ENCODE results near the gene IL12B.
"Not testable (repeated sequence)": the region's sequence is repeated elsewhere in the genome, so short reads cannot be mapped to it uniquely, and the experiment has no call there.

The IL12B gene

DNA sequence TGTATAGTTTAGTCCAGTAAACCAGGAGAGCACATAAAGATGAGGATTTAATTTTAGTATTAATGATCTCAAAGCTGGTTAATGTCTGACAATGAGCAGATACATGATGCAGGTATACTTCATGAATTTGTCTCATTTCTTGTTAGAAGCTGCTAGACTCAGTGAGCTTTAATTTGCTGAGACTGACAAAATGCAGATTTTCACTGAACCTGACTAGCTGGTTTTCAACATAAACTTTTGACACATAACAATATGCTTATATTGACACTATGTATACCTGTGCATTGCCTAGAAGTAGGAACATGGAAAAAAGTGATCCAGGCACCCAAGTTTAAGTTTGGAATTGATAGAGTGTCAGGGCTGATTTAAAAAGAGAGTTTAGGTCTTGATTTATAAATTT, 56.4 kb downstream of the IL12B start:
- Histone ChIP-seq H3K36me3 (ENCODE audit: insufficient read depth, low read depth, low read length) (peaks cover 83% of the 10 kb centered on the region), H3K9me3 (ENCODE audit: insufficient read depth, low read depth, low read length) (no peaks in the 10 kb centered on the region), H3K27ac (ENCODE audit: low read length) (no peak overlapping the region), H3K4me1 (ENCODE audit: insufficient read depth, low read length) (no peaks in the 10 kb centered on the region), H3K9ac (ENCODE audit: low read depth, low read length) (no peak overlapping the region), H3K27me3 (ENCODE audit: insufficient read depth, low read length) (no peaks in the 10 kb centered on the region), H3K4me3 (ENCODE audit: low read length) (no peak overlapping the region)

DNA sequence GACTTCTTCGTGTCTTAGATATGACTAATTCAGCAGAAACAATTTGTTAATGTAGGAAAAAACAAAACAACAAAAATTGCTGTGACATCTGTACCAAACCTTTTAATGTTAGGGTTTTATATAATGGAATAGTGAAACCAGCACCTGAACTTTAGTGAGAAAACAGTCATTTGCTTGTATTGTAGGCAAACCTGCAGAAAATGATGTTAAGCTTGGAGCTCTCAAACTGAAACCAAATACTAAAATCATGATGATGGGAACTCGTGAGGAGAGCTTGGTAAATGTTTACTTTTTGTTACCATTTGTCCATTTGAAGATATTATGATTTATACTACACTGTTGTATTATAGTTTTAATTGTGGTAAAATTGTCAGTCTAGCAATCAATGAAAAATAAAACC, 60.6 kb downstream of the IL12B start:
- H3K27me3 ChIP-seq (ENCODE audit: insufficient read depth, low read length): no peaks in the 10 kb centered on the region
- no peak overlapping the region for H3K27ac ChIP-seq (ENCODE audit: low read length)
- no peak overlapping the region for H3K4me3 ChIP-seq (ENCODE audit: low read length)
- peaks cover 61% of the 10 kb centered on the region for H3K36me3 ChIP-seq (ENCODE audit: insufficient read depth, low read depth, low read length)
- H3K9me3 ChIP-seq (ENCODE audit: insufficient read depth, low read depth, low read length): no peaks in the 10 kb centered on the region
- no peaks in the 10 kb centered on the region for H3K4me1 ChIP-seq (ENCODE audit: insufficient read depth, low read length)
- H3K9ac ChIP-seq (ENCODE audit: low read depth, low read length): no peak overlapping the region

- H3K4me3 ChIP-seq (ENCODE audit: low read length); H3K4me1 ChIP-seq (ENCODE audit: insufficient read depth, low read length); H3K27ac ChIP-seq (ENCODE audit: low read length); H3K27me3 ChIP-seq (ENCODE audit: insufficient read depth, low read length); H3K9me3 ChIP-seq (ENCODE audit: insufficient read depth, low read depth, low read length); H3K9ac ChIP-seq (ENCODE audit: low read depth, low read length): not testable (repeated sequence)
- H3K36me3 ChIP-seq (ENCODE audit: insufficient read depth, low read depth, low read length): peaks cover 34% of the 10 kb centered on the region
Observed at GRCh38 chr5:159266764-159267163, 63.5 kb downstream of the IL12B start.
